COLO829 (cell line): ENCODE results near the gene HARS2.
A peak's percentile ranks its signal among the peaks of the same experiment; 100 is the strongest.
"Not testable (repeated sequence)": the region's sequence is repeated elsewhere in the genome, so short reads cannot be mapped to it uniquely, and the experiment has no call there.

Experiments used
- DNase-seq: peaks from one replicate; pipeline ENCODE4 v3.0.0; 2012; ENCODE audit warnings: low spot score

Gene HARS2

GRCh38 chr5:140690941-140691924, at the start of gene HARS2, which contains the start of gene HARS1:
Gene HARS2, plus strand, starts transcription at chr5:140691455. Its CDS starts 194 bp downstream, at chr5:140691649.
Gene HARS1, minus strand, starts transcription at chr5:140691370. Its CDS starts 66 bp downstream, at chr5:140691304.
- peak; percentile 89 for DNase-seq

GRCh38 chr5:140641716-140642115, 49.5 kb upstream of the HARS2 start:
- DNase-seq, result no peak

- DNase-seq, result no peak
Observed at GRCh38 chr5:140642718-140643117, 48.5 kb upstream of the HARS2 start.

- DNase-seq, result no peak
Observed at GRCh38 chr5:140647042-140647419, 44.2 kb upstream of the HARS2 start.

GRCh38 chr5:140658870-140659269, 32.4 kb upstream of the HARS2 start:
- DNase-seq, result no peak

GRCh38 chr5:140660371-140660770, 30.9 kb upstream of the HARS2 start:
- not testable (repeated sequence) for DNase-seq

GRCh38 chr5:140664030-140664358, 27.3 kb upstream of the HARS2 start:
- DNase-seq, result no peak

GRCh38 chr5:140664359-140665119, 26.7 kb upstream of the HARS2 start, which contains the start of gene WDR55:
Gene WDR55, plus strand, starts transcription at chr5:140664904. Its CDS starts 9 bp downstream, at chr5:140664913.
- peak; percentile 75 for DNase-seq

- not testable (repeated sequence) for DNase-seq
Observed at GRCh38 chr5:140671035-140671434, 20.2 kb upstream of the HARS2 start.

GRCh38 chr5:140671472-140672125, 19.7 kb upstream of the HARS2 start:
- no peak for DNase-seq

- DNase-seq, result no peak
Observed at GRCh38 chr5:140672455-140673186, 18.6 kb upstream of the HARS2 start.

GRCh38 chr5:140673187-140673976, 17.9 kb upstream of the HARS2 start, which contains the start of gene DND1:
Gene DND1, minus strand, starts transcription at chr5:140673576. Its CDS starts 34 bp downstream, at chr5:140673542.
- no peak for DNase-seq

- DNase-seq, result no peak
Observed at GRCh38 chr5:140674211-140674610, 17.0 kb upstream of the HARS2 start.

- DNase-seq, result no peak
Observed at GRCh38 chr5:140674629-140675028, 16.6 kb upstream of the HARS2 start.

GRCh38 chr5:140677947-140678346, 13.3 kb upstream of the HARS2 start:
- DNase-seq, result no peak

- DNase-seq, result no peak
Observed at GRCh38 chr5:140678993-140679392, 12.3 kb upstream of the HARS2 start.

- no peak for DNase-seq
Observed at GRCh38 chr5:140690376-140690932, 801 bp upstream of the HARS2 start.

GRCh38 chr5:140694276-140694675, 3.0 kb downstream of the HARS2 start:
- no peak for DNase-seq

GRCh38 chr5:140696891-140697492, 5.7 kb downstream of the HARS2 start:
- no peak for DNase-seq
